Neural progenitor cell (in vitro differentiated cells): ENCODE results near the gene NSUN6. TPM values are rescaled to one million over a fixed set of nuclear protein-coding genes. Genes with fewer than 3 reads are reported as not detected.
"Not testable (repeated sequence)": the region's sequence is repeated elsewhere in the genome, so short reads cannot be mapped to it uniquely, and the experiment has no call there.

Experiments used
- DNase-seq: peaks from one replicate; pipeline ENCODE4 v3.0.0-alpha.2; 2016; ENCODE audit warnings: low spot score
- H2AFZ ChIP-seq: fragments of 200-600 bp; sonication (generic); replicated peaks from 2 replicates; pipeline ENCODE4 v1.6.1; 2016; ENCODE audit warnings: antibody characterized with exemption
- H3F3A ChIP-seq: fragments of 200-600 bp; sonication (generic); 2 replicates; pipeline ENCODE4 v1.6.1; 2016; ENCODE audit warnings: antibody characterized with exemption, low read depth
- H3K27ac ChIP-seq: fragments of 200-600 bp; sonication (generic); 2 replicates; pipeline ENCODE4 v1.5.1; 2016; ENCODE audit warnings: mild to moderate bottlenecking
- H3K27me3 ChIP-seq: fragments of 200-600 bp; sonication (generic); 2 replicates; pipeline ENCODE4 v1.6.1; 2016; ENCODE audit warnings: mild to moderate bottlenecking, moderate library complexity
- H3K36me3 ChIP-seq: fragments of 200-600 bp; sonication (generic); 2 replicates; pipeline ENCODE4 v1.5.1; 2016
- H3K4me1 ChIP-seq: fragments of 200-600 bp; sonication (generic); 2 replicates; pipeline ENCODE4 v1.6.1; 2016; ENCODE audit warnings: mixed run types
- H3K4me2 ChIP-seq: fragments of 200-600 bp; sonication (generic); 2 replicates; pipeline ENCODE4 v1.6.1; 2016
- H3K4me3 ChIP-seq: fragments of 200-600 bp; sonication (generic); 2 replicates; pipeline ENCODE4 v1.5.1; 2016
- H3K79me2 ChIP-seq: fragments of 200-600 bp; sonication (generic); 2 replicates; pipeline ENCODE4 v1.6.1; 2016; ENCODE audit warnings: low read depth
- H3K9ac ChIP-seq: fragments of 200-600 bp; sonication (generic); 2 replicates; pipeline ENCODE4 v1.6.1; 2016
- H3K9me3 ChIP-seq: fragments of 200-600 bp; sonication (generic); 2 replicates; pipeline ENCODE4 v1.5.1; 2016; ENCODE audit warnings: low read depth
- H4K20me1 ChIP-seq: fragments of 200-600 bp; sonication (generic); 2 replicates; pipeline ENCODE4 v1.6.1; 2016; ENCODE audit warnings: low read depth
- H3K27ac Mint-ChIP-seq: 3 replicates; pipeline ENCODE4 v1.8.0; 2021; ENCODE audit warnings: mixed read lengths
- H3K27me3 Mint-ChIP-seq: 2 replicates; pipeline ENCODE4 v1.8.0; 2022; ENCODE audit warnings: low read depth, mild to moderate bottlenecking, inconsistent platforms, moderate library complexity, mixed read lengths; ENCODE audit not compliant: insufficient read depth
- H3K36me3 Mint-ChIP-seq: 3 replicates; pipeline ENCODE4 v1.8.0; 2021; ENCODE audit warnings: mixed read lengths
- H3K4me1 Mint-ChIP-seq: 3 replicates; pipeline ENCODE4 v1.8.0; 2021; ENCODE audit warnings: mixed read lengths
- H3K4me3 Mint-ChIP-seq: 3 replicates; pipeline ENCODE4 v1.8.0; 2021; ENCODE audit warnings: mild to moderate bottlenecking, moderate library complexity, mixed read lengths
- H3K9me3 Mint-ChIP-seq: 3 replicates; pipeline ENCODE4 v1.8.0; 2020; ENCODE audit warnings: mixed read lengths
- EZH2 ChIP-seq: fragments of 200-600 bp; sonication (generic); IDR thresholded peaks from 2 replicates; pipeline ENCODE4 v1.6.1; 2017; ENCODE audit warnings: antibody characterized with exemption, mild to moderate bottlenecking, moderate library complexity
- EZH2phosphoT487 ChIP-seq: fragments of 200-600 bp; sonication (generic); IDR thresholded peaks from 2 replicates; pipeline ENCODE4 v1.6.1; 2017; ENCODE audit warnings: antibody characterized with exemption
- total RNA-seq: library from RNA; depleted of rRNA; stranded (reverse); fragments of >200 nt; gene quantifications from 2 replicates; pipeline ENCODE4 v1.2.3, GENCODE V29; 2015; ENCODE audit warnings: low replicate concordance
- TF ChIP-seq, protein P1 (sequence below): fragments of 200-600 bp; sonication (generic); IDR thresholded peaks from 2 replicates; pipeline ENCODE4 v1.5.1; 2017; ENCODE audit warnings: antibody characterized with exemption, mild to moderate bottlenecking

Gene NSUN6
- total RNA-seq, 1 donor from 2014 or later, result 21.9 TPM

DNA sequence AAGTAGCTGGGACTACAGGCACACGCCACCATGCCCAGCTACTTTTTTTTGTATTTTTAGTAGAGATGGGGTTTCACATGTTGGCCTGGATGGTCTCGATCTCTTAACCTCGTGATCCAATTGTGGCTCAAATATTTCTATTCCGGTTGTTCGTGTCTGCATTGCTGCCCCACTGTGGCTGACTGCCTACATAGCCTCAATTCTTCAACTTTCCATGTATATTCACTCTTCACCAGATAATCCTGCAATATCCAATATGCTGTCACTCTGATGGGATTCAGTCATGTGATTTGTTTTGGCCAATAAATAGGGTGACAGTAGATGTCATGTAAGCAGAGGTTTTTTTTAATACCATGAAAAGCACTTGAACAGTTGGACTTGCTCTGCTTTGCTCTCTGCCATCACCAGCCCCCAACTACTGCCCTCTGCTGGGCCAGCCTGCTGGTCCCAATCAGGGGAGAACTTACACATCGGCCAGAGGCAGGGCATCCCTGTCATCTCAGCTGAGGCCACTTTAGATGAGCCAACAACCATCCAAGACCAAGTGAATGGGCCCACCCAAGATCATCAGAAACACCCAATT lies 56.7 kb downstream of the NSUN6 start:
- peak; percentile 36 for DNase-seq
- no peaks in the 10 kb centered on the region for H3K27me3 Mint-ChIP-seq
- H3K4me3 Mint-ChIP-seq, result no peak overlapping the region
- H3K36me3 Mint-ChIP-seq, result peaks cover 21% of the 10 kb centered on the region
- H3K9me3 Mint-ChIP-seq, result peaks cover 2% of the 10 kb centered on the region
- Histone ChIP-seq H3K27me3 (no peaks in the 10 kb centered on the region), H3K4me3 (no peak overlapping the region), H3K36me3 (no peaks in the 10 kb centered on the region), H2AFZ (no peak overlapping the region), H3K4me2 (no peak overlapping the region), H3K9me3 (no peaks in the 10 kb centered on the region), H3K27ac (no peak overlapping the region), H3F3A (no peaks in the 10 kb centered on the region), H3K4me1 (no peaks in the 10 kb centered on the region), H3K79me2 (no peaks in the 10 kb centered on the region), H3K9ac (no peak overlapping the region), H4K20me1 (no peaks in the 10 kb centered on the region)
- TF ChIP-seq, protein P1, sequence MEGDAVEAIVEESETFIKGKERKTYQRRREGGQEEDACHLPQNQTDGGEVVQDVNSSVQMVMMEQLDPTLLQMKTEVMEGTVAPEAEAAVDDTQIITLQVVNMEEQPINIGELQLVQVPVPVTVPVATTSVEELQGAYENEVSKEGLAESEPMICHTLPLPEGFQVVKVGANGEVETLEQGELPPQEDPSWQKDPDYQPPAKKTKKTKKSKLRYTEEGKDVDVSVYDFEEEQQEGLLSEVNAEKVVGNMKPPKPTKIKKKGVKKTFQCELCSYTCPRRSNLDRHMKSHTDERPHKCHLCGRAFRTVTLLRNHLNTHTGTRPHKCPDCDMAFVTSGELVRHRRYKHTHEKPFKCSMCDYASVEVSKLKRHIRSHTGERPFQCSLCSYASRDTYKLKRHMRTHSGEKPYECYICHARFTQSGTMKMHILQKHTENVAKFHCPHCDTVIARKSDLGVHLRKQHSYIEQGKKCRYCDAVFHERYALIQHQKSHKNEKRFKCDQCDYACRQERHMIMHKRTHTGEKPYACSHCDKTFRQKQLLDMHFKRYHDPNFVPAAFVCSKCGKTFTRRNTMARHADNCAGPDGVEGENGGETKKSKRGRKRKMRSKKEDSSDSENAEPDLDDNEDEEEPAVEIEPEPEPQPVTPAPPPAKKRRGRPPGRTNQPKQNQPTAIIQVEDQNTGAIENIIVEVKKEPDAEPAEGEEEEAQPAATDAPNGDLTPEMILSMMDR, result peak; percentile 56
- TF ChIP-seq EZH2, result no peak
- H3K27ac Mint-ChIP-seq, result no peak overlapping the region
- H3K4me1 Mint-ChIP-seq, result no peaks in the 10 kb centered on the region

DNA sequence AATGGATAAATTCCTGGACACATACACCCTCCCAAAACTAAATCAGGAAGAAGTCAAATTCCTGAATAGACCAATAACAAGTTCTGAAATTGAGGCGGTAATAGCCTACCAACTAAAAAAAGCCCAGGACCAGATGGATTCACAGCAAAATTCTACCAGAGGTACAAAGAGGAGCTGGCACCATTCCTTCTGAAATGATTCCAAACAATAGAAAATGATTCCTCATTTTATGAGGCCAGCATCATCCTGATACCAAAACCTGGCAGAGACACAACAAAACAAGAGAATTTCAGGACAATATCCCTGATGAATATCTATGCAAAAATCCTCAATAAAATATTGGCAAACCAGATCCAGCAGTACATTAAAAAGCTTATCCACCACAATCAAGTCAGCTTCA lies 60.2 kb downstream of the NSUN6 start:
- not testable (repeated sequence) for H3K27ac ChIP-seq, H3K4me1 Mint-ChIP-seq, H3K9me3 Mint-ChIP-seq, H3K9me3 ChIP-seq, H3F3A ChIP-seq, H3K4me3 ChIP-seq, H3K27me3 Mint-ChIP-seq, H3K27me3 ChIP-seq, H3K27ac Mint-ChIP-seq, H3K36me3 ChIP-seq, DNase-seq, H3K4me2 ChIP-seq, H2AFZ ChIP-seq, H3K4me3 Mint-ChIP-seq, H3K79me2 ChIP-seq, H3K9ac ChIP-seq, H3K4me1 ChIP-seq, H4K20me1 ChIP-seq
- H3K36me3 Mint-ChIP-seq, result peaks cover 36% of the 10 kb centered on the region

DNA sequence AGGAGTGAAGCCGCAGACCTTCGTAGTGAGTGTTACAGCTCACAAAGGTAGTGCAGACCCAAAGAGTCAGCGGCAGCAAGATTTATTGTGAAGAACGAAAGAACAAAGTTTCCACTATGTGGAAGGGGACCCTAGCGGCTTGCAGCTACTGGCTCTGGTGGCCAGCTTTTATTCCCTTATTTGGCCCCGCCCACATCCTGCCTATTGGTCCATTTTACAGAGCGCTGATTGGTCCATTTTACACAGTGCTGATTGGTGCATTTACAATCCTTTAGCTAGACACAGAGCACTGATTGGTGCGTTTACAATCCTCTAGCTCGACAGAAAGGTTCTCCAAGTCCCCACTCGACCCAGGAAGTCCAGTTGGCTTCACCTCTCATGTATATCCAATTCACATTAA lies 64.8 kb downstream of the NSUN6 start:
- DNase-seq, H3K4me1 Mint-ChIP-seq, H2AFZ ChIP-seq, H3K27me3 ChIP-seq, H3K27ac Mint-ChIP-seq, H3K27ac ChIP-seq, H3K4me1 ChIP-seq, H4K20me1 ChIP-seq, H3K9ac ChIP-seq, H3F3A ChIP-seq, H3K9me3 ChIP-seq, H3K27me3 Mint-ChIP-seq, H3K4me3 ChIP-seq, H3K4me3 Mint-ChIP-seq, H3K4me2 ChIP-seq, H3K79me2 ChIP-seq, H3K36me3 ChIP-seq, H3K9me3 Mint-ChIP-seq: not testable (repeated sequence)
- peaks cover 41% of the 10 kb centered on the region for H3K36me3 Mint-ChIP-seq

DNA sequence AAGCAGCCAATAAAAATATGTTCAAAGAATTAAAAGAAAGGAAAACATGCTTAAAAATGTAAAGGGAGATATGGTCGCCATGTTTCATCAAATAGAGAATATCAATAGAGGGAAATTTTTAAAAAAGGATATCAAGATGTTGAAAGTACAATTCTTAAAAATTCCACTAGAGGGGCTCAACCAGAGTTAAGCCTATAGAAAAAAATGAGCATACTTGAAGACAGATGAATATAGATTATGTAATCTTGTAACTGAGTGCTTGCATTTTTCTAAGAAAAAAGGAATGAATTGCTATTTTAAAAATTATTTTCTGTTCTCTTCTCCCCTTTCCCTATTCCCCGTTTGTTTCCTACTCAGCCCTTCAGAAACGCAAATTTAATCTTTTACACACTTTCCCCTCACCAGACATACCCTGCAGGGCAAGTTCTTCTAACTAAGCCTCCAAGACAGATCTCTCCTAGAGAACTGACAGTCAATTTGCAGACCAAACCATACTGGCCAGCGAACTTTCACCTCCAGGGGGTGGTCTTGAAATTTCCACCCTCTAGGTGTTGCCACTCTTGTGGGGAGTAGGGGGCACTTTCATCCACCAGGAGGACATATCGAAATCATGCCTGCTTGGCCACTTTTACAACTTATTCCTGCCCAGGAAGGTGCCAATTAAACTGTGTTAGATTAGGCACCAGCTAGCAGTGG lies 67.7 kb downstream of the NSUN6 start:
- Histone ChIP-seq H3K4me3 (no peak overlapping the region), H3K4me1 (peaks cover 8% of the 10 kb centered on the region), H3K9ac (no peak overlapping the region), H3K36me3 (no peaks in the 10 kb centered on the region), H4K20me1 (no peaks in the 10 kb centered on the region), H2AFZ (no peak overlapping the region), H3K27ac (no peak overlapping the region), H3K79me2 (no peaks in the 10 kb centered on the region), H3K27me3 (no peaks in the 10 kb centered on the region), H3K4me2 (no peak overlapping the region), H3K9me3 (no peaks in the 10 kb centered on the region), H3F3A (no peaks in the 10 kb centered on the region)
- TF ChIP-seq, protein P1, result peak; percentile 28
- TF ChIP-seq EZH2phosphoT487, result no peak
- no peak for TF ChIP-seq EZH2
- Mint-ChIP-seq H3K4me1 (no peaks in the 10 kb centered on the region), H3K4me3 (no peak overlapping the region), H3K9me3 (no peaks in the 10 kb centered on the region), H3K27ac (no peak overlapping the region), H3K27me3 (no peaks in the 10 kb centered on the region), H3K36me3 (peaks cover 46% of the 10 kb centered on the region)
- DNase-seq, result no peak
